ENCODE measurements around the gene BRCA2.

GRCh38 chr13:32277839-32278238 is 37.5 kb upstream of the BRCA2 start:
- TF ChIP-seq CTCF (conservative IDR thresholded peaks at IDR 0.05; ENCODE audit: low read depth, low read length) (no peak), EZH2 (IDR thresholded peaks at IDR 0.05; ENCODE audit: low read length, unreplicated experiment) (no peak)

All from PC-3 (cell line).